Calu3 (cell line): ENCODE results near the gene ERP29. TPM values are rescaled to one million over a fixed set of nuclear protein-coding genes. Genes with fewer than 3 reads are reported as not detected.

Experiments used
- BruUV-seq: library from RNA; stranded (reverse); fragments of 400-500 nt; replicated peaks from 2 replicates; lab custom pipeline; 2021; lab: Mats Ljungman, UMichigan
- CTCF ChIA-PET: fragments of 300-600 bp; sonication (Branson Sonifier 250); formaldehyde crosslinking; loops from one replicate; lab custom pipeline; 2022; ENCODE audit warnings: antibody characterized with exemption; lab: Charles Lee
- DNase-seq: peaks from one replicate; pipeline ENCODE4 v3.0.0; 2022
- H3K27ac Mint-ChIP-seq: one replicate; pipeline ENCODE4 v1.8.0; 2022; ENCODE audit warnings: mixed read lengths; ENCODE audit not compliant: unreplicated experiment
- H3K27me3 Mint-ChIP-seq: one replicate; pipeline ENCODE4 v1.8.0; 2022; ENCODE audit warnings: mixed read lengths; ENCODE audit not compliant: unreplicated experiment
- H3K36me3 Mint-ChIP-seq: one replicate; pipeline ENCODE4 v1.8.0; 2022; ENCODE audit warnings: mild to moderate bottlenecking, moderate library complexity, mixed read lengths; ENCODE audit not compliant: insufficient read depth, unreplicated experiment
- H3K4me1 Mint-ChIP-seq: one replicate; pipeline ENCODE4 v1.8.0; 2022; ENCODE audit warnings: mild to moderate bottlenecking, low read depth, mixed read lengths; ENCODE audit not compliant: unreplicated experiment
- H3K4me3 Mint-ChIP-seq: one replicate; pipeline ENCODE4 v1.8.0; 2022; ENCODE audit warnings: mild to moderate bottlenecking, low read depth, moderate library complexity, mixed read lengths; ENCODE audit not compliant: unreplicated experiment
- H3K9me3 Mint-ChIP-seq: one replicate; pipeline ENCODE4 v1.8.0; 2022; ENCODE audit warnings: low read depth, mixed read lengths; ENCODE audit not compliant: unreplicated experiment
- CTCF ChIP-seq: fragments of 200-600 bp; IDR thresholded peaks from one replicate; pipeline ENCODE4 v1.8.0; 2022; ENCODE audit warnings: antibody characterized with exemption; ENCODE audit not compliant: unreplicated experiment
- intact Hi-C: fragments of 100-400 bp; cut with micrococcal nuclease; formaldehyde crosslinking; loops from one replicate; pipeline ENCODE4 v1.10.0; 2022; ENCODE audit not compliant: unreplicated experiment
- total RNA-seq: library from RNA; stranded (reverse); gene quantifications from 2 replicates; pipeline ENCODE4 v1.2.3, GENCODE V29; 2022

Gene ERP29
- total RNA-seq, 1 experiment from 2014 or later: 162 TPM

DNA sequence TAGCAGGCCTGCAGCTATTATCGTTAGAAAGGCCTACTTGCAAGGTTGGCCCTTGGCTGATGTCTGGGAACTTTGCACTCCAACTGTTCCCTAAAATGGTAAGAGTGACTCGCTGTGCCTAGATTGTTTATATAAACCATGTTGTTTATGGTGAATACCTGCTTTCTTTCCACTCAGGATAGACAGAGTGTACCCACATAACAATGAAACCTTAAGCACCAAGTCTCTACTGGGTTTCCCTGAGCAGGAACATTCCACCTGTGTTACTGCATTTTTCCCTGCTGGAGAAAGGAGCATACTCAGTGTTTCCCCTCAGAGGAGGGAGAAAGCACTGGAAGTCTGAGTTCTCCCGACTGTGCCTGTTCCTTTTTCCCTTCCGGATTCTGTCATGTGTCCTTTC lies 32.8 kb downstream of the ERP29 start:
- no peaks in the 10 kb centered on the region for H3K27me3 Mint-ChIP-seq
- no TSS peak for BruUV-seq
- CTCF ChIA-PET: no interaction called here
- TF ChIP-seq CTCF: no peak
- peaks cover 87% of the 10 kb centered on the region for H3K36me3 Mint-ChIP-seq
- H3K4me1 Mint-ChIP-seq: no peaks in the 10 kb centered on the region
- H3K9me3 Mint-ChIP-seq: no peaks in the 10 kb centered on the region
- no peak for DNase-seq
- no peak overlapping the region for H3K27ac Mint-ChIP-seq
- intact Hi-C loops: no loop called here
- no peak overlapping the region for H3K4me3 Mint-ChIP-seq

DNA sequence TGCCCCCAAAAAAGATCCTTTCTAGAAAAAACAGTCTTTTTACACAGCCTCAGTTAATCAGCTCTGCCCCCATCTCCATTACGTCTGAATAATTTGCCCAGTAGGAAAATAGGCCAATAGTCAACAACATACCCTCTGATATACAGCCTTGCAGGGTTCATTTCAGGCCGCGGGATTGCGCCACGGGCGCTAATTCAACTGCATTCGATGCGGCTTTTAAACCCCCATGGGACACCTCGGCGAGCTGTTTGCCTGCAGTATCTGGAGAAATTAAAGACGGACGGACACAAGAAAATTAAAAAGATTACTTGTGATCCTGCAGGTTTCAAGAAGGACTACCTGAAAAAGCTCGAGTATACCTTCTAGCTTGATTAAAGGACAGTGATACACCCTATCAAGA lies 36.1 kb downstream of the ERP29 start:
- Mint-ChIP-seq H3K9me3 (no peaks in the 10 kb centered on the region), H3K27ac (no peak overlapping the region), H3K4me1 (no peaks in the 10 kb centered on the region), H3K4me3 (no peak overlapping the region), H3K36me3 (peaks cover 86% of the 10 kb centered on the region), H3K27me3 (no peaks in the 10 kb centered on the region)
- BruUV-seq: no TSS peak
- CTCF ChIA-PET: interaction anchor here (0.7 to 1.2 kb wide), 2 partner anchors 36 to 85 kb away, joined by 3 read pairs; partner anchors contain the start of gene TMEM116
- no peak for DNase-seq
- TF ChIP-seq CTCF: no peak
- intact Hi-C loops: no loop called here

DNA sequence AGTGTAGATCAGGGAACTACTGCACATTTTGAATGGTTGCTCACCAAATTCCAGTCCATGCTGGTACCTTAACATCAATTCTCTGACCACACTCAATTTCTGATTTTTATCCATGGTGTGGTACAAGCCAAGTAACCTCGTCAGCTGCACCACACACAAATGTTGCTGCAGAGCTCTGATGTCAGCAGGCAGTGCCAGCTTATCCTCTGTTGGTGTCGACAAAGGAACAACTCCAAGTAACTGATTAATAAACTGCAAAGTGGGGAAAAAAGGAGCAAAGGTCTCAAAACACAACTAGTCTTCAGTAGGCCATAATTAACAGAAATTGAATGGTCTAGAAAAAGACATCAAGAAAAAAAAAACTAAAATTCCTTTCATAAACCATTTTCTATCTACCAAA lies 47.9 kb downstream of the ERP29 start:
- H3K27me3 Mint-ChIP-seq: no peaks in the 10 kb centered on the region
- TF ChIP-seq CTCF: no peak
- CTCF ChIA-PET: no interaction called here

GRCh38 chr12:112063273-112063672 lies 50.0 kb downstream of the ERP29 start:
- Mint-ChIP-seq H3K36me3 (peaks cover 72% of the 10 kb centered on the region), H3K4me1 (no peaks in the 10 kb centered on the region), H3K9me3 (no peaks in the 10 kb centered on the region), H3K27me3 (no peaks in the 10 kb centered on the region), H3K4me3 (no peak overlapping the region), H3K27ac (no peak overlapping the region)
- CTCF ChIA-PET: no interaction called here
- no peak for DNase-seq
- intact Hi-C loops: no loop called here
- no TSS peak for BruUV-seq
- no peak for TF ChIP-seq CTCF

More for the DNA sequence above, 47.9 kb downstream of the ERP29 start:
- H3K9me3 Mint-ChIP-seq: no peaks in the 10 kb centered on the region
- intact Hi-C loops: no loop called here
- no peaks in the 10 kb centered on the region for H3K4me1 Mint-ChIP-seq
- no peak overlapping the region for H3K4me3 Mint-ChIP-seq
- DNase-seq: no peak
- H3K36me3 Mint-ChIP-seq: peaks cover 69% of the 10 kb centered on the region
- no peak overlapping the region for H3K27ac Mint-ChIP-seq
- no TSS peak for BruUV-seq
